H9 (cell line): ENCODE results near the gene EHD2. TPM values are rescaled to one million over a fixed set of nuclear protein-coding genes. Genes with fewer than 3 reads are reported as not detected.
A peak's percentile ranks its signal among the peaks of the same experiment; 100 is the strongest.

Experiments
- DNase-seq: peaks from one replicate; pipeline ENCODE4 v3.0.0-alpha.2; 2017
- H2AFZ ChIP-seq: one replicate; pipeline ENCODE4 v1.6.1; 2013; ENCODE audit warnings: mild to moderate bottlenecking, low read length, control low read depth, moderate library complexity
- H2AK5ac ChIP-seq: 2 replicates; pipeline ENCODE4 v1.6.1; 2013; ENCODE audit warnings: low read length, control low read depth, mixed read lengths; ENCODE audit not compliant: insufficient read length
- H2BK120ac ChIP-seq: one replicate; pipeline ENCODE4 v1.6.1; 2013; ENCODE audit warnings: low read depth, mild to moderate bottlenecking, low read length, control low read depth, inconsistent platforms; ENCODE audit not compliant: poor library complexity, severe bottlenecking
- H2BK12ac ChIP-seq: 2 replicates; pipeline ENCODE4 v1.6.1; 2013; ENCODE audit warnings: low read length, control low read depth, mixed read lengths, low read depth; ENCODE audit not compliant: insufficient read length
- H2BK15ac ChIP-seq: 2 replicates; pipeline ENCODE4 v1.6.1; 2013; ENCODE audit warnings: low read depth, low read length, control low read depth
- H2BK20ac ChIP-seq: one replicate; pipeline ENCODE4 v1.6.1; 2013; ENCODE audit warnings: low read depth, mild to moderate bottlenecking, low read length, control low read depth, inconsistent platforms; ENCODE audit not compliant: poor library complexity, severe bottlenecking
- H2BK5ac ChIP-seq: 2 replicates; pipeline ENCODE4 v1.6.1; 2013; ENCODE audit warnings: low read length, control low read depth, mixed read lengths; ENCODE audit not compliant: insufficient read length
- H3K14ac ChIP-seq: 2 replicates; pipeline ENCODE4 v1.6.1; 2013; ENCODE audit warnings: low read length, control low read depth; ENCODE audit not compliant: insufficient read depth
- H3K18ac ChIP-seq: 2 replicates; pipeline ENCODE4 v1.6.1; 2013; ENCODE audit warnings: low read depth, mild to moderate bottlenecking, mixed read lengths, low read length, control low read depth; ENCODE audit not compliant: insufficient read length
- H3K23ac ChIP-seq: 2 replicates; pipeline ENCODE4 v1.6.1; 2013; ENCODE audit warnings: low read length, control low read depth, mixed read lengths, low read depth; ENCODE audit not compliant: insufficient read length
- H3K23me2 ChIP-seq: 2 replicates; pipeline ENCODE4 v1.6.1; 2013; ENCODE audit warnings: low read depth, mild to moderate bottlenecking, mixed read lengths, low read length, control low read depth; ENCODE audit not compliant: insufficient read length, poor library complexity, severe bottlenecking
- H3K27ac ChIP-seq: 2 replicates; pipeline ENCODE4 v1.5.1; 2013; ENCODE audit warnings: low read length, control low read depth, mixed read lengths, low read depth; ENCODE audit not compliant: insufficient read length
- H3K27me3 ChIP-seq: 2 replicates; pipeline ENCODE4 v1.6.1; 2013; ENCODE audit warnings: low read length, control low read depth, inconsistent platforms; ENCODE audit not compliant: insufficient read depth
- H3K4ac ChIP-seq: 2 replicates; pipeline ENCODE4 v1.6.1; 2013; ENCODE audit warnings: low read depth, mild to moderate bottlenecking, control low read depth, inconsistent platforms, low read length, moderate library complexity
- H3K4me1 ChIP-seq: 2 replicates; pipeline ENCODE4 v1.6.1; 2013; ENCODE audit warnings: low read length, control low read depth, inconsistent platforms; ENCODE audit not compliant: insufficient read depth
- H3K4me2 ChIP-seq: 2 replicates; pipeline ENCODE4 v1.6.1; 2013; ENCODE audit warnings: low read length, control low read depth, mixed read lengths; ENCODE audit not compliant: insufficient read length, insufficient read depth
- H3K56ac ChIP-seq: 2 replicates; pipeline ENCODE4 v1.6.1; 2013; ENCODE audit warnings: low read depth, mild to moderate bottlenecking, mixed read lengths, low read length, control low read depth; ENCODE audit not compliant: insufficient read length
- H3K79me1 ChIP-seq: 2 replicates; pipeline ENCODE4 v1.6.1; 2013; ENCODE audit warnings: low read depth, mild to moderate bottlenecking, moderate library complexity, low read length, control low read depth, inconsistent platforms; ENCODE audit not compliant: insufficient read depth, poor library complexity, severe bottlenecking
- H3K79me2 ChIP-seq: 2 replicates; pipeline ENCODE4 v1.6.1; 2013; ENCODE audit warnings: low read length, control low read depth, inconsistent platforms; ENCODE audit not compliant: insufficient read depth
- H3K9ac ChIP-seq: 2 replicates; pipeline ENCODE4 v1.6.1; 2013; ENCODE audit warnings: low read length, control low read depth, mixed read lengths; ENCODE audit not compliant: insufficient read length; ENCODE audit errors: extremely low read depth
- H3K9me3 ChIP-seq: one replicate; pipeline ENCODE4 v1.6.1; 2013; ENCODE audit warnings: low read depth, low read length, inconsistent platforms; ENCODE audit not compliant: control insufficient read depth
- H3T11ph ChIP-seq: one replicate; pipeline ENCODE4 v1.6.1; 2013; ENCODE audit warnings: mild to moderate bottlenecking, low read length, control low read depth, inconsistent platforms
- H4K20me1 ChIP-seq: one replicate; pipeline ENCODE4 v1.6.1; 2013; ENCODE audit not compliant: control insufficient read depth, insufficient read length, insufficient read depth
- H4K5ac ChIP-seq: 2 replicates; pipeline ENCODE4 v1.6.1; 2013; ENCODE audit warnings: low read depth, mild to moderate bottlenecking, mixed read lengths, low read length, control low read depth; ENCODE audit not compliant: insufficient read length
- H4K8ac ChIP-seq: replicated peaks from 2 replicates; pipeline ENCODE4 v1.6.1; 2013; ENCODE audit warnings: low read length, control low read depth, mixed read lengths, low read depth; ENCODE audit not compliant: insufficient read length
- H4K91ac ChIP-seq: 2 replicates; pipeline ENCODE4 v1.6.1; 2013; ENCODE audit warnings: low read depth, mild to moderate bottlenecking, moderate library complexity, mixed read lengths, low read length, control low read depth; ENCODE audit not compliant: insufficient read length
- H3K27ac Mint-ChIP-seq, 3 experiments: 2 replicates in 2 of 3; 3 replicates in 1 of 3; pipeline ENCODE4 v1.8.0; 2020 to 2021; ENCODE audit warnings: mixed read lengths in 3 of 3, mild to moderate bottlenecking in 1 of 3, moderate library complexity in 1 of 3
- H3K27me3 Mint-ChIP-seq: 2 replicates; pipeline ENCODE4 v1.8.0; 2021; ENCODE audit warnings: low read depth, mild to moderate bottlenecking, moderate library complexity, mixed read lengths
- H3K36me3 Mint-ChIP-seq, 3 experiments: 2 replicates in 2 of 3; 3 replicates in 1 of 3; pipeline ENCODE4 v1.8.0; 2020 to 2021; ENCODE audit warnings: low read depth in 3 of 3, mixed read lengths in 3 of 3; ENCODE audit not compliant: insufficient read depth in 1 of 3
- H3K4me1 Mint-ChIP-seq, 2 experiments: 2 replicates each; pipeline ENCODE4 v1.8.0; 2020; ENCODE audit warnings: mixed read lengths in 2 of 2
- H3K4me3 Mint-ChIP-seq, 2 experiments: 2 replicates in 1 of 2; 3 replicates in 1 of 2; pipeline ENCODE4 v1.8.0; 2020 to 2021; ENCODE audit warnings: mild to moderate bottlenecking in 2 of 2, mixed read lengths in 2 of 2, moderate library complexity in 1 of 2
- H3K9me3 Mint-ChIP-seq, 2 experiments: 2 replicates in 1 of 2; 3 replicates in 1 of 2; pipeline ENCODE4 v1.8.0; 2020; ENCODE audit warnings: mild to moderate bottlenecking in 2 of 2, mixed read lengths in 2 of 2, moderate library complexity in 1 of 2
- CTCF ChIP-seq: fragments of 200-600 bp; sonication (generic); conservative IDR thresholded peaks from 3 replicates; pipeline ENCODE4 v1.8.0; 2021; ENCODE audit warnings: antibody characterized with exemption, mild to moderate bottlenecking
- WGBS: extraction: QIAGEN DNeasy Blood & Tissue Kit; methylation state at CpG from one replicate; pipeline ENCODE4 v1.1.7; 2013; ENCODE audit warnings: missing lambda C conversion rate, low lambda C conversion rate, mixed read lengths; ENCODE audit not compliant: insufficient read length; ENCODE audit errors: extremely low coverage; 5-methylcytosine and 5-hydroxymethylcytosine counted together
- total RNA-seq: library from RNA; stranded (reverse); gene quantifications from 2 replicates; pipeline ENCODE4 v1.2.1, GENCODE V29; 2021

Gene EHD2
- total RNA-seq, 1 experiment from 2014 or later, result 19.7 TPM

GRCh38 chr19:47687906-47688305 is 25.3 kb upstream of the EHD2 start:
- Histone ChIP-seq H3K14ac (no peak overlapping the region), H3K79me1 (no peaks in the 10 kb centered on the region), H4K5ac (no peak overlapping the region), H4K8ac (no peak overlapping the region), H3K4me2 (no peak overlapping the region), H3K9me3 (no peaks in the 10 kb centered on the region), H2BK120ac (no peak overlapping the region), H3K23me2 (no peaks in the 10 kb centered on the region), H3K4ac (no peak overlapping the region), H3K23ac (no peak overlapping the region), H3K79me2 (no peaks in the 10 kb centered on the region), H4K91ac (no peak overlapping the region), H2BK15ac (no peak overlapping the region), H2AK5ac (no peak overlapping the region), H3K9ac (no peak overlapping the region), H3K4me1 (no peaks in the 10 kb centered on the region), H2BK5ac (no peak overlapping the region), H2BK12ac (no peak overlapping the region), H3K27me3 (no peaks in the 10 kb centered on the region), H3K27ac (no peak overlapping the region), H3K18ac (no peak overlapping the region), H2BK20ac (no peak overlapping the region), H4K20me1 (no peaks in the 10 kb centered on the region), H3T11ph (no peak overlapping the region), H2AFZ (no peak overlapping the region), H3K56ac (no peak overlapping the region)
- Mint-ChIP-seq H3K27me3 (no peaks in the 10 kb centered on the region), H3K4me1 (no peaks in the 10 kb centered on the region), H3K27ac (peak overlapping the region in 2 of 3 experiments; percentile 50 to 57; a peak in 3 of 7 replicates), H3K9me3 (no peaks in the 10 kb centered on the region), H3K36me3 (peaks cover 5 to 42% (median 39%) of the 10 kb centered on the region in 3 experiments; a peak in 6 of 7 replicates), H3K4me3 (no peak overlapping the region)
- TF ChIP-seq CTCF, result no peak
- no CpG with 5 or more reads among the region's 7 CpGs for WGBS
- DNase-seq, result no peak
